GM06990 (cell line): ENCODE measurements around the gene ZGPAT.

ENCODE experiments used
- DNase-seq: peaks from one replicate; pipeline ENCODE4 v3.0.0-alpha.2; 2011; ENCODE audit not compliant: insufficient read length; ENCODE audit errors: extremely low read depth
- H3K27me3 ChIP-seq: replicated peaks from 2 replicates; pipeline ENCODE4 v1.6.0; 2011; ENCODE audit warnings: low read length; ENCODE audit not compliant: control insufficient read depth, insufficient read depth
- H3K36me3 ChIP-seq: 2 replicates; pipeline ENCODE4 v1.5.1; 2011; ENCODE audit warnings: low read length; ENCODE audit not compliant: control insufficient read depth, insufficient read depth
- H3K4me3 ChIP-seq: replicated peaks from 2 replicates; pipeline ENCODE4 v1.5.1; 2011; ENCODE audit warnings: low read depth, mild to moderate bottlenecking, control low read depth, low read length
- TF ChIP-seq, protein P1 (sequence below): IDR thresholded peaks from 2 replicates; pipeline ENCODE4 v1.5.1; 2011; ENCODE audit warnings: low read length, control low read depth, mild to moderate bottlenecking, inconsistent platforms; ENCODE audit not compliant: insufficient read depth, poor library complexity, severe bottlenecking

ZGPAT gene

DNA sequence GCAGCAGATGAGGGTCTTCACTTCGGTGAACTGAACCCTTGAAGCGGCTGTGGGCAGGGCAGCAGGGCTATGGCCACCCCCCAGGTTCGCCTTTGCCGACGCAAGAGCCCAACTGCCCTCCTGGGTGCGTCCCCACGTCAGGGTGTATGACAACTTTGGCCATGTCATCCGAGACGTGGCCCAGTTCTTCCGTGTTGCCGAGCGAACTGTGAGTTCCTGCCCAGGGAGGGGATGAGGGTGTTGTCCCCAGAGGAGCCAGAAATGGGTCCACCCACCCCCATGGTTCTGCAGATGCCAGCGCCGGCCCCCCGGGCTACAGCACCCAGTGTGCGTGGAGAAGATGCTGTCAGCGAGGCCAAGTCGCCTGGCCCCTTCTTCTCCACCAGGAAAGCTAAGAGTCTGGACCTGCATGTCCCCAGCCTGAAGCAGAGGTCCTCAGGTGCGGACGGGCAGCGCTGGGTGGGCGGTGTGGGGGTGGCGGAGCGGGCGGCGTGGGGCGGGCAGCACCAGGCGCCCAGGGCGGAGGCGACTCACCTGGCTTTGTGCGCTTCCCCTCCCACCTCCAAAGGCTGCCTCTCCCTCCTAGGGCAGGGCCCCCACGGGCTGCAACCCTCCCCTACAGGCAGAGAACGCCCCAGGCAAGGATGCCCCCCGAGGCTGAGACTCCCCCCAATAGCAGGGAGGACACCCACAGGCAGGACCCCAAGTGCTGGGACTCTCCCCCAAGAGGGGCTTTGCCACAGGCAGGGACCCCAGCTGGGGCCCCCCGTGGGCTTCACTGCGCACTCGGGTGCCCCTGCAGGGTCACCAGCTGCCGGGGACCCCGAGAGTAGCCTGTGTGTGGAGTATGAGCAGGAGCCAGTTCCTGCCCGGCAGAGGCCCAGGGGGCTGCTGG is 17.6 kb upstream of the ZGPAT start:
- Histone ChIP-seq H3K36me3 (peaks cover 3% of the 10 kb centered on the region), H3K4me3 (no peak overlapping the region), H3K27me3 (no peaks in the 10 kb centered on the region)
- no peak for DNase-seq
- TF ChIP-seq, protein P1, sequence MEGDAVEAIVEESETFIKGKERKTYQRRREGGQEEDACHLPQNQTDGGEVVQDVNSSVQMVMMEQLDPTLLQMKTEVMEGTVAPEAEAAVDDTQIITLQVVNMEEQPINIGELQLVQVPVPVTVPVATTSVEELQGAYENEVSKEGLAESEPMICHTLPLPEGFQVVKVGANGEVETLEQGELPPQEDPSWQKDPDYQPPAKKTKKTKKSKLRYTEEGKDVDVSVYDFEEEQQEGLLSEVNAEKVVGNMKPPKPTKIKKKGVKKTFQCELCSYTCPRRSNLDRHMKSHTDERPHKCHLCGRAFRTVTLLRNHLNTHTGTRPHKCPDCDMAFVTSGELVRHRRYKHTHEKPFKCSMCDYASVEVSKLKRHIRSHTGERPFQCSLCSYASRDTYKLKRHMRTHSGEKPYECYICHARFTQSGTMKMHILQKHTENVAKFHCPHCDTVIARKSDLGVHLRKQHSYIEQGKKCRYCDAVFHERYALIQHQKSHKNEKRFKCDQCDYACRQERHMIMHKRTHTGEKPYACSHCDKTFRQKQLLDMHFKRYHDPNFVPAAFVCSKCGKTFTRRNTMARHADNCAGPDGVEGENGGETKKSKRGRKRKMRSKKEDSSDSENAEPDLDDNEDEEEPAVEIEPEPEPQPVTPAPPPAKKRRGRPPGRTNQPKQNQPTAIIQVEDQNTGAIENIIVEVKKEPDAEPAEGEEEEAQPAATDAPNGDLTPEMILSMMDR, result no peak

- Histone ChIP-seq H3K27me3 (no peaks in the 10 kb centered on the region), H3K36me3 (peaks cover 5% of the 10 kb centered on the region), H3K4me3 (no peak overlapping the region)
- no peak for DNase-seq
- TF ChIP-seq, protein P1, result no peak
These were observed 16.7 kb upstream of the ZGPAT start for GRCh38 chr20:63690898-63691710.

DNA sequence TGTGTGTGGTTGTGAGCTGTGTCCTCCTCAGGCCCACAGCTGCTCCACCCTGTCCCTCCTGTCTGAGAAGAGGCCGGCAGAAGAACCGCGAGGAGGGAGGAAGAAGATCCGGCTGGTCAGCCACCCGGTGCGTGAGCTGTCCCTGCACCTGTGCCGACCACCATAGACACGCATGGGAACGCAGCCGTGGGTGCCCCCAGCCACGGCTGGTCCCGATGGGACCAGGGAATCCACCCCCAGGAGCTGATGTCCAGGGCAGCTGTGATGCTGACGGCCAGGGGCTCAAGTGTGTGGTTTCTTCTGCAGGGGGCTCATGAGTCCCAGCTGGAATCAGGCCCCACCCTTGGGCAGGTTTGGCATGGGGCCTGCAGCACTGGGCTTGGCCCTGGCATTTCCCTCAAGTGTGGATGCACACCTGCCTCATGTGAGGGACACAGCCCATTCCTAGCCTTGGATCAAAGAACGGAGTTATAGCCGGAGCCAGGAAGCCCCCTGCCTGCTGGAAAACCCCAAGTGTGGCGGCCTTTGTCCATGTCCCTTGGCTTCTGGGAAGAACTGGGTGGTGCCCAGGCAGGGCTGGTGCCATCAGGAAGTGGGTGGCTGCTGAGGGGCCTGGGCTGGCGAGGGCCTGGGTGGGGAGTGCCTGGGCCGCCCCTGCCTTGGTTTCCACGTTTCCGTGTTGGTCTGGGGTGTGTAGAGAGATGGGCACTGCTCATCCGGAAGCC is 16.0 kb upstream of the ZGPAT start:
- DNase-seq, result no peak

GRCh38 chr20:63692436-63693082 is 15.3 kb upstream of the ZGPAT start:
- Histone ChIP-seq H3K27me3 (no peaks in the 10 kb centered on the region), H3K4me3 (no peak overlapping the region), H3K36me3 (peaks cover 5% of the 10 kb centered on the region)
- DNase-seq, result no peak
- TF ChIP-seq, protein P1, result no peak

More for the DNA sequence above, 16.0 kb upstream of the ZGPAT start:
- peaks cover 5% of the 10 kb centered on the region for H3K36me3 ChIP-seq
- no peaks in the 10 kb centered on the region for H3K27me3 ChIP-seq
- TF ChIP-seq, protein P1, result no peak
- H3K4me3 ChIP-seq, result no peak overlapping the region

DNA sequence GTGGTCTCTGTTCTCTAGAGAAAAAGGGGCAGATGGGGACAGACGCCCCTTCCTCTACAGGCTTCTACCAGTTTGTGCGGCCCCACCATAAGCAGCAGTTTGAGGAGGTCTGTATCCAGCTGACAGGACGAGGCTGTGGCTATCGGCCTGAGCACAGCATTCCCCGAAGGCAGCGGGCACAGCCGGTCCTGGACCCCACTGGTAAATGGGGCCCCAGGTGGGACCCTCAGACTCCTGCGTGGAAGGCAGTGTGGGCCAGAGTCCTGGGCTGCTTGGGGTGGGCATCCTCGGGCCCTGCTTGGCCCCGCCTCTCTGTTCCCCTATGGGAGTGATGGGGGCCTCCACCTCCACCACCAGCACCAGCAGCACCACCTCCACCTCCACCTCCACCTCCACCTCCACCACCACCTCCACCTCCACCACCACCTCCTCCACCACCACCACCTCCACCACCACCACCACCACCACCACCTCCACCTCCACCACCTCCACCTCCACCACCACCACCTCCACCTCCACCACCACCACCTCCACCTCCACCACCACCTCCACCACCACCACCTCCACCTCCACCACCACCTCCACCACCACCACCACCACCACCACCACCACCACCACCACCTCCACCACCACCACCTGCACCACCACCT is 14.6 kb upstream of the ZGPAT start:
- TF ChIP-seq, protein P1, result no peak
- H3K36me3 ChIP-seq, result peaks cover 5% of the 10 kb centered on the region

More for the DNA sequence above, 14.6 kb upstream of the ZGPAT start:
- no peak for DNase-seq
- no peaks in the 10 kb centered on the region for H3K27me3 ChIP-seq
- H3K4me3 ChIP-seq, result no peak overlapping the region
